A673 (cell line): ENCODE measurements around the gene AGAP1. TPM values are rescaled to one million over a fixed set of nuclear protein-coding genes. Genes with fewer than 3 reads are reported as not detected.
A peak's percentile ranks its signal among the peaks of the same experiment; 100 is the strongest.

Experiments
- BruUV-seq: library from RNA; stranded (reverse); fragments of 400-500 nt; replicated peaks from 2 replicates; lab custom pipeline; 2021; lab: Mats Ljungman, UMichigan
- CTCF ChIA-PET: fragments of 300-600 bp; sonication (Branson Sonifier 250); formaldehyde crosslinking; loops from one replicate; lab custom pipeline; 2022; ENCODE audit warnings: antibody characterized with exemption; lab: Charles Lee
- POLR2A ChIA-PET: fragments of 300-600 bp; sonication (Branson Sonifier 250); formaldehyde crosslinking; loops from one replicate; lab custom pipeline; 2022; ENCODE audit warnings: antibody characterized with exemption; ENCODE audit not compliant: low non-redundant PET; lab: Charles Lee
- DNase-seq: peaks from one replicate; pipeline ENCODE4 v3.0.0-alpha.2; 2015; ENCODE audit warnings: low spot score
- H3K27ac ChIP-seq: fragments of 200-600 bp; sonication (generic); 2 replicates; pipeline ENCODE4 v1.5.1; 2016; ENCODE audit warnings: mixed run types, low read depth, mild to moderate bottlenecking, mixed read lengths, antibody characterized with exemption, low read length; ENCODE audit not compliant: poor library complexity, severe bottlenecking
- H3K27me3 ChIP-seq: fragments of 200-600 bp; sonication (generic); replicated peaks from 2 replicates; pipeline ENCODE4 v1.6.1; 2017; ENCODE audit warnings: mixed run types, low read depth, mild to moderate bottlenecking, mixed read lengths, antibody characterized with exemption, low read length; ENCODE audit not compliant: insufficient read depth, poor library complexity
- H3K36me3 ChIP-seq: fragments of 200-600 bp; sonication (generic); 2 replicates; pipeline ENCODE4 v1.6.1; 2016; ENCODE audit warnings: mixed run types, mild to moderate bottlenecking, mixed read lengths, antibody characterized with exemption, low read length; ENCODE audit not compliant: insufficient read depth, poor library complexity, severe bottlenecking
- H3K4me1 ChIP-seq: fragments of 200-600 bp; sonication (generic); 2 replicates; pipeline ENCODE4 v1.6.1; 2017; ENCODE audit warnings: mixed run types, mild to moderate bottlenecking, mixed read lengths, antibody characterized with exemption, low read length; ENCODE audit not compliant: insufficient read depth, poor library complexity, severe bottlenecking
- H3K4me3 ChIP-seq: fragments of 200-600 bp; sonication (generic); 2 replicates; pipeline ENCODE4 v1.5.1; 2016; ENCODE audit warnings: low read depth, mixed run types, mild to moderate bottlenecking, mixed read lengths, low read length; ENCODE audit not compliant: poor library complexity, severe bottlenecking
- H3K9me3 ChIP-seq: fragments of 200-600 bp; sonication (generic); 2 replicates; pipeline ENCODE4 v1.6.1; 2016; ENCODE audit warnings: mixed run types, low read depth, mild to moderate bottlenecking, mixed read lengths, antibody characterized with exemption, low read length; ENCODE audit not compliant: poor library complexity, severe bottlenecking
- EZH2 ChIP-seq: fragments of 200-600 bp; sonication (generic); IDR thresholded peaks from 2 replicates; pipeline ENCODE4 v1.6.1; 2017; ENCODE audit warnings: borderline replicate concordance, low read depth, mild to moderate bottlenecking, mixed read lengths, antibody characterized with exemption, low read length; ENCODE audit not compliant: poor library complexity, severe bottlenecking
- intact Hi-C: fragments of 100-400 bp; cut with micrococcal nuclease; formaldehyde crosslinking; loops from one replicate; pipeline ENCODE4 v1.10.0; 2022; ENCODE audit not compliant: unreplicated experiment
- total RNA-seq: library from RNA; stranded (reverse); gene quantifications from 2 replicates; pipeline ENCODE4 v1.2.3, GENCODE V29; 2021
- TF ChIP-seq, protein P1 (sequence below): fragments of 300-800, 200-600 bp; sonication (generic); conservative IDR thresholded peaks from 2 replicates; pipeline ENCODE4 v1.5.1; 2017; ENCODE audit warnings: low read depth, mild to moderate bottlenecking, antibody characterized with exemption, low read length, moderate library complexity, mixed read lengths

Gene AGAP1
- total RNA-seq, 1 experiment from 2014 or later = 25.3 TPM

DNA sequence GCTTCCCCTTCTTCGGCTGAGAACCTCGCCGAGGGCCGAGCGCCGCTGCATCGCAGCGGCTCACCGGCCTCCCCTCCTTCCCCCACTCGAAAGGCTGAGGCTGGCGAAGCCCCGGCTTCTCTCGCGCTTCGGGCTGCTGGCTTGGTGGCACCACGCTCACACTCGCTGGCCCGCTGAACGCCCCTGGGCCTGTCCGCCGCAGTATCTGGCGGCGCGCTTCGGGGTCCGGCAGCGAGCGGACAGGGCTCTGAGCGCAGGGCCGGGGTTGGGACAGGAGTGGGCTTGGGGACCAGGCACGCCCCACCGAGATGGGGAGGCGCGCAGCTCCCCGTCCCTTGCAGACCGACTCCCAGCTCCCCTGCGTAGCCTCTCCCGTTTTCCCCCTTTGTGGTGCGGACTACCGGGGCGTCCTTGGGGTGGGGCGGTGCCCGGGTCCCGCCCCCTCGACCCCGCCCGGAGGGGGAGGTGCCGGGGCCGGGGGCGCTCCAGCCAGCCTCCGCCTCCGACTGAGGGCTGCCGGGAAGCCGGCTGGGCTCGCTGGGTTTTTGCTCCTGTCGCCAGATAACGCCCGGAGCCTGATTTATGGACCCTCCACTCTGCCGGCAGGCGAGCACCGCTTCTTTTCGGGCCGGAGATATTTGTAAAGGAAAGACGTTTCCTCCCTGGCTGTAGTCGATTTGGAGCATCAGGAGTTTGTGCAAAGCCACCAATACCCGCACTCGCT lies 670.5 kb downstream of the AGAP1 start:
- BruUV-seq = no TSS peak

DNA sequence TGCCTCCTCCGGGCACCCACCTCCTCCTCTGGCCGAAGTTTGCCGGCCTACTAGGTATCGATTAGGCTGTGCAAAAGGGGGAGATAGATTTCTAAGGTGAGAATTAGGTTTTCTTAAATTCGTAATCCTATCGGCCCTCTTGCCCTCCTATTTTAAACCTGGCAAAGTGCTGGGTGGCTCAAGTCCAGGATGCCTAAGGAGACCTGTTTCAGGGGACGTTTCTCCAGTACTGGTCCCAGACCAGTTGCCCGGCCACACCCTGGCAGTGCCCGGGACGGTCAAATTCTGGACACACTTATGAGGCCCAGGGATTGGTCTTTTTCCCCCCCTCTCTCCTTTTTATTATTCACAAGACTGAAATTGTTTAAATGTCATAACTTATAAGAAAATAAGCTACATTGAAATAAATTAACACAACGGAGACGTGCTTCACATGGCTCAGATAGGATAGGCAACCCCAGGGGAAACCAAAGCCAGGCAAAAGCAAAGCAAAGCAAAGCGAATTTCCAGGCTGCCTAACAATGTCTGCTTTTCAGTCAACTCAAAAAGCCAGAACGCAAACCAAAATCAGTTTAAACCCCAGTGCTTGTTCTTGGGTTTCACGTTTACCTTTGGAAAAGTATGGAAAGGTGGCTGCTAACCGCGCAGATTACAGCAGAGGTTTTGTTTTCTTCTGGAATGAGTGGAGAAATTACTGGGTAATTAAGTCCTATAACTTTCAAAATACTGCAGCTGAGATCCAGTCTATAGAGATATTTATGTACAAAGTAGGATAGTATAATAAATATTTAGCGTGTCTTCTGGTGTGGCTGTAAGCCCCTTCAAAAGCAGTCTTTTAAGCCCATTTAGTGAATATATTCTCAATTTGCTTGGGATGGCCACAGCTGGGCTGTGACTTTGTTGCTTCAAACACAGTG lies 671.3 kb downstream of the AGAP1 start:
- ChIA-PET POLR2A (no interaction called here), CTCF (interaction anchor here (0.5 to 0.9 kb wide), 2 partner anchors 12 to 943 kb away, joined by 3 to 4 read pairs; no protein-coding TSS in a partner anchor)
- Histone ChIP-seq H3K4me3 (peak overlapping the region; percentile 40), H3K9me3 (no peaks in the 10 kb centered on the region), H3K27ac (no peak overlapping the region), H3K36me3 (no peaks in the 10 kb centered on the region), H3K4me1 (peaks cover 16% of the 10 kb centered on the region), H3K27me3 (peaks cover 79% of the 10 kb centered on the region)
- TF ChIP-seq, protein P1, sequence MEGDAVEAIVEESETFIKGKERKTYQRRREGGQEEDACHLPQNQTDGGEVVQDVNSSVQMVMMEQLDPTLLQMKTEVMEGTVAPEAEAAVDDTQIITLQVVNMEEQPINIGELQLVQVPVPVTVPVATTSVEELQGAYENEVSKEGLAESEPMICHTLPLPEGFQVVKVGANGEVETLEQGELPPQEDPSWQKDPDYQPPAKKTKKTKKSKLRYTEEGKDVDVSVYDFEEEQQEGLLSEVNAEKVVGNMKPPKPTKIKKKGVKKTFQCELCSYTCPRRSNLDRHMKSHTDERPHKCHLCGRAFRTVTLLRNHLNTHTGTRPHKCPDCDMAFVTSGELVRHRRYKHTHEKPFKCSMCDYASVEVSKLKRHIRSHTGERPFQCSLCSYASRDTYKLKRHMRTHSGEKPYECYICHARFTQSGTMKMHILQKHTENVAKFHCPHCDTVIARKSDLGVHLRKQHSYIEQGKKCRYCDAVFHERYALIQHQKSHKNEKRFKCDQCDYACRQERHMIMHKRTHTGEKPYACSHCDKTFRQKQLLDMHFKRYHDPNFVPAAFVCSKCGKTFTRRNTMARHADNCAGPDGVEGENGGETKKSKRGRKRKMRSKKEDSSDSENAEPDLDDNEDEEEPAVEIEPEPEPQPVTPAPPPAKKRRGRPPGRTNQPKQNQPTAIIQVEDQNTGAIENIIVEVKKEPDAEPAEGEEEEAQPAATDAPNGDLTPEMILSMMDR = no peak
- TF ChIP-seq EZH2 = no peak
- no TSS peak for BruUV-seq
- intact Hi-C loops = no loop called here
- DNase-seq = no peak

More for the DNA sequence above, 670.5 kb downstream of the AGAP1 start:
- Histone ChIP-seq H3K9me3 (no peaks in the 10 kb centered on the region), H3K4me1 (peaks cover 16% of the 10 kb centered on the region), H3K27me3 (peaks cover 71% of the 10 kb centered on the region), H3K4me3 (peak overlapping the region; percentile 40), H3K27ac (no peak overlapping the region), H3K36me3 (no peaks in the 10 kb centered on the region)
- intact Hi-C loops = no loop called here
- POLR2A ChIA-PET = no interaction called here
- TF ChIP-seq EZH2 = no peak
- TF ChIP-seq, protein P1 = no peak
- CTCF ChIA-PET = interaction anchor here (0.5 to 0.9 kb wide), 2 partner anchors 13 to 942 kb away, joined by 3 to 4 read pairs; no protein-coding TSS in a partner anchor
- DNase-seq = peak; percentile 59
